ENCODE results near the gene SCGB2B2.
"Not testable (repeated sequence)": the region's sequence is repeated elsewhere in the genome, so short reads cannot be mapped to it uniquely, and the experiment has no call there.

SCGB2B2 gene

GRCh38 chr19:34668690-34669089 is 8.3 kb downstream of the SCGB2B2 start:
- DNase-seq (ENCODE audit: low read depth) = not testable (repeated sequence)

GRCh38 chr19:34668077-34668689 is 8.8 kb downstream of the SCGB2B2 start:
- not testable (repeated sequence) for DNase-seq (ENCODE audit: low read depth)

- DNase-seq (ENCODE audit: low read depth) = no peak
Observed at GRCh38 chr19:34667349-34668076, 9.4 kb downstream of the SCGB2B2 start.

GRCh38 chr19:34666958-34667265 is 10.0 kb downstream of the SCGB2B2 start:
- DNase-seq (ENCODE audit: low read depth) = no peak

GRCh38 chr19:34666200-34666957 is 10.6 kb downstream of the SCGB2B2 start:
- no peak for DNase-seq (ENCODE audit: low read depth)

- not testable (repeated sequence) for DNase-seq (ENCODE audit: low read depth)
Observed at GRCh38 chr19:34665275-34665674, 11.7 kb downstream of the SCGB2B2 start.

- DNase-seq (ENCODE audit: low read depth) = no peak
Observed at GRCh38 chr19:34664870-34665269, 12.1 kb downstream of the SCGB2B2 start.

GRCh38 chr19:34664168-34664567 is 12.8 kb downstream of the SCGB2B2 start:
- DNase-seq (ENCODE audit: low read depth) = no peak

GRCh38 chr19:34662919-34663318 is 14.0 kb downstream of the SCGB2B2 start:
- DNase-seq (ENCODE audit: low read depth) = no peak

GRCh38 chr19:34661357-34661756 is 15.6 kb downstream of the SCGB2B2 start:
- no peak for DNase-seq (ENCODE audit: low read depth)

GRCh38 chr19:34655651-34656050 is 21.3 kb downstream of the SCGB2B2 start:
- DNase-seq (ENCODE audit: low read depth) = no peak

GRCh38 chr19:34654796-34655195 is 22.2 kb downstream of the SCGB2B2 start:
- no peak for DNase-seq (ENCODE audit: low read depth)

GRCh38 chr19:34651747-34652146 is 25.2 kb downstream of the SCGB2B2 start:
- no peak for DNase-seq (ENCODE audit: low read depth)

GRCh38 chr19:34649886-34650543 is 26.9 kb downstream of the SCGB2B2 start:
- no peak for DNase-seq (ENCODE audit: low read depth)

- DNase-seq (ENCODE audit: low read depth) = no peak
Observed at GRCh38 chr19:34645551-34645950, 31.4 kb downstream of the SCGB2B2 start.

- DNase-seq (ENCODE audit: low read depth) = no peak
Observed at GRCh38 chr19:34644991-34645461, 31.9 kb downstream of the SCGB2B2 start.

GRCh38 chr19:34642241-34642640 is 34.7 kb downstream of the SCGB2B2 start:
- no peak for DNase-seq (ENCODE audit: low read depth)

- DNase-seq (ENCODE audit: low read depth) = peak; percentile 38
Observed at GRCh38 chr19:34639491-34640085, 37.4 kb downstream of the SCGB2B2 start.

- DNase-seq (ENCODE audit: low read depth) = no peak
Observed at GRCh38 chr19:34633802-34634201, 43.2 kb downstream of the SCGB2B2 start.
